GM20000 (cell line): ENCODE data around the gene CTDP1.
A peak's percentile ranks its signal among the peaks of the same experiment; 100 is the strongest.

ENCODE experiments used
- DNase-seq: peaks from one replicate; pipeline ENCODE4 v3.0.0; 2012; ENCODE audit warnings: low spot score
- CTCF ChIP-seq: IDR thresholded peaks from 2 replicates; pipeline ENCODE4 v1.5.1; 2012; ENCODE audit warnings: mild to moderate bottlenecking, control low read depth; ENCODE audit errors: extremely low read depth, missing control alignments

The CTDP1 gene

GRCh38 chr18:79662439-79662838 lies 17.2 kb upstream of the CTDP1 start:
- no peak for TF ChIP-seq CTCF
- no peak for DNase-seq

DNA sequence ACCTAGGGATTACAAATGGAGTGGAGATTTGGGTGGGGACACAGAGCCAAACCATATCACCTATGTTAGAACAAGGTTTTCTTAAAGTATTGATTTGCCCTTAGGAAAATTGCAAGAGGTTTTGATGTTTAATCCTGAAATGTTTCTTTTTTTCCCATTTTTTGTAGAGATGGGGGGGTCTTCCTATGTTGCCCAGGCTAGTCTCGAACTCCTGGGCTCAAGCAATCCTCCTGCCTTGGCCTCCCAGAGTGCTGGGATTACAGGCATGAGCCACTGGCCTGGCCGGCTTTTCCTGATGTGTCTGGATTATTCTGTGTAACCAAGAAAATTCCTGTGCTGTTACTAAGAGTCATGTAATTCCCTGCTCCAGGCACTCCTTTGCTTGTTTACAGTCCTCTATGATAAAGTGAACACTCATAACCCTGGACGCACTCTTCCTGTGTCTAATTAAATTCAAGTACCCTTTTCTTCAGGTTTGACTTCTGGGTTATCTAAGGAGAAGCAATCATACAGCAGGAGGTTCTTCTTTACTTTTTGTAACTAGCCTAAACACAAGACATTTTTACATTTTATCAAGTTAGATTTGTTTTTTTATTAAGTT lies 15.0 kb upstream of the CTDP1 start:
- no peak for DNase-seq
- TF ChIP-seq CTCF = no peak

- DNase-seq = no peak
- no peak for TF ChIP-seq CTCF
These were observed 11.4 kb upstream of the CTDP1 start for GRCh38 chr18:79668203-79668602.

DNA sequence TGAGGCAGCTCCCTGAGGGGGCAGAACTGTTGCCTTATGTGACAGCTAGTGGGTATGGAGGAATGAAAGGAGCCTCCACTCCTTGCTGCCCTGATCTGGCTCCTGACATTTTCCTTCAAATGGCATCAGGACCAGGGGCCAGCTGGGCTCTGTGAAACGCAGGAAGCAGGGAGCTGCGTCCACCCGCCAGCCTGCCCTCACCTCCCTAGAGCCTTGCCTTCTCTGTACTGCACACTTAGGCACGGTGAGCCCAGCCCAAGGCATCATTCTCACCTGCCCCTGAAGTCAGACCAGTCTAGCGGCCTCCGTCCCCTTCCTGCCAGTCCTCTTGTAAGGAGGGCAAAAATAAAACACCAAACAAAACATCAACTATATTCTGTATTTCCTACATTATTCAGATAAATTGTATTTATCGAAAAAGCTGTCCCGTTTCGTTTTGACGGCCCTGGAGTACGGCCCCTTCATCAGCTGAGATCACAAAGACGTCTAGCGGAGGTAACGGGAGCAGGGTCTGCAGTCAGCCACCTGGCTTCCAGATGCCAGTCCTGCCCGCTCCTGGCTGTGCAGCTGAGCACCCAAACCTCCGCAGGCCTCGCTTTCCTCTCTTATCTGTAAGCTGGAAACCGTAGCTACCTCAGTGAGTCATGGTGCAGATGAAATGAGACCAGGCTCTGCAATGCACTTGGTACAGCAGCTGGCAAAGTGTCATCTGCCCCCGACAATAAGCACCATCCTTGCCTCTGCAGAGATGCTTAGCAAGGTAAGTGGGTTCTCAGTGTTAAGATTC lies 6.9 kb upstream of the CTDP1 start:
- DNase-seq = no peak
- no peak for TF ChIP-seq CTCF

- TF ChIP-seq CTCF = no peak
- DNase-seq = no peak
These were observed 2.4 kb upstream of the CTDP1 start for GRCh38 chr18:79677221-79677620.

- no peak for TF ChIP-seq CTCF
- no peak for DNase-seq
These were observed 1.8 kb upstream of the CTDP1 start for GRCh38 chr18:79677840-79678239.

DNA sequence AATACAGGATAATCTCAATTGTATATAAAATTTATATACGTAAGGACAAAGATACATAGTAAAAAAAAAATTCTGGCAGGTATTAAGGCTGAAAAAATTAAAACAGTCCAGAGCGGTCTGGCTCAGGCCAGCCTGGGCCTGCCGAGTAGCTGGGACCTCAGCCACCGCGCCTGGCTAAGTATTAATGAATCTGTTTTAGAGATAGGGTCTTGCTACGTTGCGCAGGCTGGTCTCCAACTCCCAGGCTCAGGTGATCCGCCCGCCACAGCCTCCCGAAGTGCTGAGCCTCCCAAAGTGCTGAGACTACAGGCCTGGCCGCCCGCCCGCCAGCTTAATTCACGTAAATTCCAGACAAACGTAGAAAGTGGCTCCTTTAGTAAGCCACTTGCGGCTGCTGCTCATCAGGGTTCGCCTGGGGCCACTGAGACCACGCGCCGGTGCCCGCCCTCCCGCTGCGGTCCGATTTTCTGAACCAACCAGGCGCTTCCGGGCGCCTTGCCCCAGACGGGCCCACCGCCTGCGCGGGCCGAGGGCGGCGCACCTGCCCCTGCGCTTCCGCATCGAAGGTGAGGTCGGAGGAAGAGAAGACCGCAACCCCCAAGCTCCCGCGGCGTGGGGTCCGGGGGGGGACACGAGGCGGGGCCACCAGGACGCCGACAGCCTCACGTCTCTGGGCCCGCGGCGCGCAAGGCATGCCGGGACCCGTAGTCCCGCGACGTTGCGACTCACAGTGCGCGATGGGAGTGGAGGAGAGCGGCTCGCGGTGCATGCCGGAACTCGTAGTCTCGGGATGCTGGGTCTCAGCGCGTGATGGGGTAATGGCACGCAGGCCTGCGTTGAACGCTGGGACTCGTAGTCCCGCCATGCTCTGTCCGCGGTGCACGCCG lies 695 bp upstream of the CTDP1 start:
- DNase-seq = peak; percentile 99
- no peak for TF ChIP-seq CTCF
